Spleen (tissue), 7 donors: ENCODE data around the gene BNC2.

Source experiments
- POLR2AphosphoS5 ChIP-seq, 3 donors: sonication (generic); formaldehyde crosslinking; IDR thresholded peaks; one replicate each; pipeline ENCODE4 v1.5.1; 2017; ENCODE audit warnings: antibody characterized with exemption in 3 of 3
- TF ChIP-seq, protein P1 (sequence below), 11 experiments: fragments of 200-600 bp in 7 of 11; fragments of 450-650 bp in 4 of 11; sonication (generic) in 4 of 11; IDR thresholded peaks in 8 of 11; conservative IDR thresholded peaks in 3 of 11; 1 replicate in 7 of 11; 2 replicates in 4 of 11; pipeline versions ENCODE4 v1.4.0 to v1.8.0; 2016 to 2021; ENCODE audit warnings: antibody characterized with exemption in 11 of 11, inconsistent platforms in 4 of 11, mild to moderate bottlenecking in 1 of 11
- donor health status: DM: no; HTN: no; CAD: no; lungs with moderate emphysema.
- donor health status: DM: no; HTN: no; CAD: no.
- donor health status: DM: no; HTN: no; CAD: no.

- TF ChIP-seq, protein P1, sequence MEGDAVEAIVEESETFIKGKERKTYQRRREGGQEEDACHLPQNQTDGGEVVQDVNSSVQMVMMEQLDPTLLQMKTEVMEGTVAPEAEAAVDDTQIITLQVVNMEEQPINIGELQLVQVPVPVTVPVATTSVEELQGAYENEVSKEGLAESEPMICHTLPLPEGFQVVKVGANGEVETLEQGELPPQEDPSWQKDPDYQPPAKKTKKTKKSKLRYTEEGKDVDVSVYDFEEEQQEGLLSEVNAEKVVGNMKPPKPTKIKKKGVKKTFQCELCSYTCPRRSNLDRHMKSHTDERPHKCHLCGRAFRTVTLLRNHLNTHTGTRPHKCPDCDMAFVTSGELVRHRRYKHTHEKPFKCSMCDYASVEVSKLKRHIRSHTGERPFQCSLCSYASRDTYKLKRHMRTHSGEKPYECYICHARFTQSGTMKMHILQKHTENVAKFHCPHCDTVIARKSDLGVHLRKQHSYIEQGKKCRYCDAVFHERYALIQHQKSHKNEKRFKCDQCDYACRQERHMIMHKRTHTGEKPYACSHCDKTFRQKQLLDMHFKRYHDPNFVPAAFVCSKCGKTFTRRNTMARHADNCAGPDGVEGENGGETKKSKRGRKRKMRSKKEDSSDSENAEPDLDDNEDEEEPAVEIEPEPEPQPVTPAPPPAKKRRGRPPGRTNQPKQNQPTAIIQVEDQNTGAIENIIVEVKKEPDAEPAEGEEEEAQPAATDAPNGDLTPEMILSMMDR (IDR thresholded peaks at IDR 0.05 in 8 of 11, conservative IDR thresholded peaks at IDR 0.05 in 3 of 11), result no peak
- TF ChIP-seq POLR2AphosphoS5 (IDR thresholded peaks at IDR 0.05), result peak in 2 of 3 donors; percentile 17 to 48
Observed at GRCh38 chr9:16364347-16364746, 506.1 kb downstream of the BNC2 start.
